ENCODE results near the gene CBFA2T3.

Gene CBFA2T3

DNA sequence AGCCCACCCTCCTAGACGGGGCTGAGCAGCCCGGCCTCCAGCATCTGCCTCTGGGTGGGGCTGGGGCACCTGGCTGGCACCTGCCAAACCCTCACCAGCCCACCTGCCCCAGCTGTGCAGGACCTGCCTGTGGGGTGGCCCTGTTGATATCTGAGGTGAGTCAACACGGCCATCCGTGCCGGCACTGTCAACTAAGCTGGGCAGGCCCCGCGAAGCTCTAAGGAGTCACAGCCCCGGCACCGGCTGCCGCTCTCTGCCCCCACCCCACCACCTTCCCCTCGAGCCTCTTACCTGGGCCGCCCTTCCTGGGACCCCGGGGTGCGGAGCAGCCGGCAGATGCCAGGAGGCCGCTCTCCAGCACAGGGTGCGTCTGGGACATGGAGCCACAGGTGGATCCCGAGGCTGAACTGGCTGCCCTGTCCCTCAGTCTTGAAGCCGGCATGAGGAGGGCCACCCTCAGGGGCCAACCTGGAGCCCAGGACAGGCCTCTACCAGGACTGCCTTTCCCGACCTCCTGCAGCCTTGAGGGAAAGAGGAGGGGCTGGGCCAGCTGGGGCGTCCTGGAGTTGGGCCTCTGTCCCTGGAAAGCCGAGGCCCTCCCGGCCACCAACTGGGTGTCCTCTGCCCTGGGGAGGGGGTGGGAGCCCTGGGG is 515 bp downstream of the CBFA2T3 start:
- Histone ChIP-seq H3K9ac (ENCODE audit: low read depth, low read length) (no peak overlapping the region), H3K4me3 (ENCODE audit: low read depth, low read length) (no peak overlapping the region), H3K4me1 (ENCODE audit: control insufficient read depth, insufficient read depth, low read length) (no peaks in the 10 kb centered on the region), H3K9me3 (ENCODE audit: control insufficient read depth, insufficient read depth, low read length) (no peaks in the 10 kb centered on the region), H3K36me3 (ENCODE audit: control insufficient read depth, insufficient read depth, low read length) (no peaks in the 10 kb centered on the region), H3K27me3 (ENCODE audit: control insufficient read depth, insufficient read depth, low read length) (no peaks in the 10 kb centered on the region)

DNA sequence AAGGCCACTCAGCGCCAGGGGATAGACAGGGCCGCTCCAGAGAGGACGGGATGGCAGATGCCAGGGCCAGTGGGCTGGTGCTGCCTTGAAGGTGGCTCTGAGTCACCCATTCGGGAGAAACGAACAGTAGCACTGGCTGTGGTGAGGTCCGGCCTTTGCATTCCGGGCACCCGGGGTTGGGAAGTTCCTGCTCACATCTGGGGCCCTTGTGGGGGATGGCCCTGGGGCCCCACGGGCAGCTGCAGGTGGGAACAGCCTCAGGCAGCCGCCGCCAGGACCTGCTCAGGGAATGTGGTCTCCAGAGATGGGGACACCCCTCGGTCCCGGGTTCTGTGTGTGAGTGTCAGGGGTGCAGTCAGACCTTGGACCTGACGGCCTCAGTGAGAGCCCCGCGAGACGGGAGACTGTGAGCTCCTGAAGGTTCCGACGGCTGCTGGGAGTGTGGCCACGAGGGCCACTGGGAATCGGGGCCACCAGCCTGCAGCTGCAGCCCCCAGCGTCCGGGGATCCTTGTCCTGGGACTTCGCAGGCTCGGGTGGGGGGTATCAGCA is 1.4 kb downstream of the CBFA2T3 start:
- H3K36me3 ChIP-seq (ENCODE audit: control insufficient read depth, insufficient read depth, low read length), result no peaks in the 10 kb centered on the region
- no peaks in the 10 kb centered on the region for H3K9me3 ChIP-seq (ENCODE audit: control insufficient read depth, insufficient read depth, low read length)
- H3K9ac ChIP-seq (ENCODE audit: low read depth, low read length), result no peak overlapping the region
- no peak overlapping the region for H3K4me3 ChIP-seq (ENCODE audit: low read depth, low read length)
- no peaks in the 10 kb centered on the region for H3K27me3 ChIP-seq (ENCODE audit: control insufficient read depth, insufficient read depth, low read length)
- H3K4me1 ChIP-seq (ENCODE audit: control insufficient read depth, insufficient read depth, low read length), result no peaks in the 10 kb centered on the region

DNA sequence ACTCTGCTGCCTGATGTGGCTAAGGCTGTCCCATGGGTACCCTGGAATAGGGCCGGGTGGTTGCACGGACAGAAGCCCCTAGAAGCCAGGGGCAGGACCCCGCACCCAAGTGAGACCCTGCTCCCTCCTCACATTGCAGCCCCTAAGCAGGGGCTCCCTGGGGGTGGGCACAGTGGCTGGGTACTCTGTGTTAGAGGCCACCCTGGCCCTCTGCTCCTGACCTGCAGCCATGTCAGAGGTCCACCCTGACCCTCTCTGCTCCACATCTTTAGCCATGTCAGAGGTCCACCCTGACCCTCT is 2.1 kb downstream of the CBFA2T3 start:
- no peaks in the 10 kb centered on the region for H3K4me1 ChIP-seq (ENCODE audit: control insufficient read depth, insufficient read depth, low read length)
- no peak overlapping the region for H3K4me3 ChIP-seq (ENCODE audit: low read depth, low read length)
- no peaks in the 10 kb centered on the region for H3K36me3 ChIP-seq (ENCODE audit: control insufficient read depth, insufficient read depth, low read length)
- H3K9ac ChIP-seq (ENCODE audit: low read depth, low read length), result no peak overlapping the region
- no peaks in the 10 kb centered on the region for H3K9me3 ChIP-seq (ENCODE audit: control insufficient read depth, insufficient read depth, low read length)
- no peaks in the 10 kb centered on the region for H3K27me3 ChIP-seq (ENCODE audit: control insufficient read depth, insufficient read depth, low read length)

DNA sequence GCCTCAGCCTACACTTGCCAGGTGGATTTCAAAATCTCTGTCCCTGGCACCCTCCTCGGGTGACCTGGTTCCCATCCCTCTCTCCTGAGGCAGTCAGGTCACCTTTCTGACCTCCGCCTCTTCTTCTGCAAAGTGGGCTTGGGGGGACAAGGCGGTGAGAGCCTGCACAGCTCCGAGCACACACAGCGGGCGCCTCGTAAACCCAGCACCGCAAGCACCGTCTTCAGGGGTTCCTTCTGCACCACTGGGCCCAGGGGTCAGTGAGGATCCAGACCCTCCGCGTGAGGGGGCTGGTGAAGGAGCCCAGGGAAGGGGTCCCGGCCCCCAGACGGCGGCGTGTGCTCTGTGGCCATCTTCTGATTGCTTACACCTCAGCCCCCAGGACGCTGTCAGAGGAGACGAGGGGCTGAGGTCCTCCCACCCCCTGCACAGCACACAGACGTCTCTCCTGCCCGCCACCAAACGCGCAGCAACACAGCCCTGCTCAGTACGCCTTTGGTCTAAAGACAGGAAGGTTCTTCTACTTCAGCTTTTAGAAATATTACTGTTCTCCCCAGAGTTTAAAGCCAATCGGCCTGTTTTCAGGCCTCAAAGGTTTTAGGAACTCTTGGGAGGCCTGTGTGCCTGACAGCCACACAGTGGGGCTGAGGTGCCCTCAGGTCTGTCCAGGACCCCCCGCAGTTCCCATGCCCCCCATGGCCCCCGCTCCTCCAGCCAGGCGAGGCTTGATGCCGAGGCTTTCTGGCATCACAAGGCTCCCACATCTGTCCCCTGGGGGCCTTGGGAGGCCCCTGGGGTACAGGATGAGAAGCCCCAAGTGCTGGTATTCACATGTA is 2.7 kb downstream of the CBFA2T3 start:
- H3K36me3 ChIP-seq (ENCODE audit: control insufficient read depth, insufficient read depth, low read length), result no peaks in the 10 kb centered on the region
- H3K4me3 ChIP-seq (ENCODE audit: low read depth, low read length), result no peak overlapping the region
- H3K4me1 ChIP-seq (ENCODE audit: control insufficient read depth, insufficient read depth, low read length), result no peaks in the 10 kb centered on the region
- H3K9ac ChIP-seq (ENCODE audit: low read depth, low read length), result no peak overlapping the region
- H3K9me3 ChIP-seq (ENCODE audit: control insufficient read depth, insufficient read depth, low read length), result no peaks in the 10 kb centered on the region
- no peaks in the 10 kb centered on the region for H3K27me3 ChIP-seq (ENCODE audit: control insufficient read depth, insufficient read depth, low read length)

DNA sequence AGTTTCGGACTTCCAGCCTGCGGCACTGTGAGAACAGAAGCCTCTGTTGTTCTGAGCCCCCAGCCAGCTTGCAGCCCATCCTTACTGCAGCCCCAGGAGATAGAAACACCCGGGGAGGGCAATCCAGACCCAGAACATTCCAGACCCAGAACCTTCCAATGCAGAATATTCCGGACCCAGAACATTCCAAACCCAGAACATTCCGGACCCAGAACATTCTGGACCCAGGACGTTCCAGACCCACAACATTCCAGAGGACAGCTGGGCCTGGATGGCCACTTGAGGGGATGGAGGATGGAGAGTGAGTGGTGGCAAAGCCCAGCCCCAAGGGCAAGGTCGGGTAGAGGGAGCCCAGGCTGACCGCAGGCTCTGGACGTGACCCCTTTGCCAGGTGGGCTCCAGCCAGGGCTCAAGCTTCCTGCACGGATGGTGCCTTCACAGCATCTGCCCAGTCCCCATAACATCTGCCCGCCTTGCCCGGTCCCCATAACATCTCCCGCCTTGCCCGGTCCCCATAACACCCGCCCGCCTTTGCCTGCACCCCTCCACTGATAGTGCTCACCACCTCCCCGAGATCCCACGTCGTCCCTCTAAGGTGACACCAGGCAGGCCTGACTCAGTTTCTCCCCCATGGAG is 3.5 kb downstream of the CBFA2T3 start:
- no peaks in the 10 kb centered on the region for H3K9me3 ChIP-seq (ENCODE audit: control insufficient read depth, insufficient read depth, low read length)
- no peak overlapping the region for H3K9ac ChIP-seq (ENCODE audit: low read depth, low read length)
- no peaks in the 10 kb centered on the region for H3K4me1 ChIP-seq (ENCODE audit: control insufficient read depth, insufficient read depth, low read length)
- H3K4me3 ChIP-seq (ENCODE audit: low read depth, low read length), result no peak overlapping the region
- no peaks in the 10 kb centered on the region for H3K36me3 ChIP-seq (ENCODE audit: control insufficient read depth, insufficient read depth, low read length)
- no peaks in the 10 kb centered on the region for H3K27me3 ChIP-seq (ENCODE audit: control insufficient read depth, insufficient read depth, low read length)

DNA sequence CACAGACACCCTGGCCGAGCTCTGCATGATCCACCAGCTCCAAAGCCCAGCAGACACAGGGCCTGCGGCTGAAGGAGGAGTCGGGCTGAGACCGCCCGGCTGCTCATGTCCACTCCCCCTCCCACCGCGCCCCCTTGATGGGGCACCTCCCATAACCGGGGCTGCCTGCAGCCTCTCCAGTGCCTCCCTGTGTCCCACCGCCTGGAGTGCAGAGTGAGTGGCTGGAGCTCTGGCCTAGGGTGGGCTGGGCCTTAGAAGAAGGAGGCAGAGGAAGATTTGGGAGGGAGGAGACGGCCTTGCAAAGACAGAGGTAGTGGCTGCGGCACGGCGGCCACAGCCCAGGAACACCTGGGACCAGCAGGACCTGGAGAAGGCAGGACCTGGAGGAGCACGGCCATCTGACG is 4.0 kb downstream of the CBFA2T3 start:
- no peak overlapping the region for H3K9ac ChIP-seq (ENCODE audit: low read depth, low read length)
- H3K4me3 ChIP-seq (ENCODE audit: low read depth, low read length), result no peak overlapping the region
- H3K27me3 ChIP-seq (ENCODE audit: control insufficient read depth, insufficient read depth, low read length), result no peaks in the 10 kb centered on the region
- H3K36me3 ChIP-seq (ENCODE audit: control insufficient read depth, insufficient read depth, low read length), result no peaks in the 10 kb centered on the region
- H3K4me1 ChIP-seq (ENCODE audit: control insufficient read depth, insufficient read depth, low read length), result no peaks in the 10 kb centered on the region
- H3K9me3 ChIP-seq (ENCODE audit: control insufficient read depth, insufficient read depth, low read length), result no peaks in the 10 kb centered on the region

DNA sequence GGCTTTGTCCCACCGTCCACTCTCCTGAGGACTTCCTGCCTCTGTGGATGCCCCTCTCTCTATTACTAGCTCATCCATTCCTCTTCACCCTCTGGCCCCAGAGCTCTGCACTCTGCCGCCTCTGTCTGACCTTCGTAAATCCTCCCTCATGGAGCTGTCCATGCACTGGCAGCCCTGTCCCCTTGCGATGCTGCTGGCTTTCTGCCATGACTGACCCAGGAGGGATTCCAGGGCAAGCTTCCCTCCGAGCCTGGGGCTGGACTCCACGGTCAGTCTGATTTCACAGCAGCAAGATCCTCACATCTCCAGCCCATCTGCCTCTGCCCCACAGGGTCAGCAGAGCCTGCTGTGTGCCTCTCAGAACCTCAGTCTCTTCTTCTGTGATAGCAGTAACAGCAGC is 4.7 kb downstream of the CBFA2T3 start:
- H3K27me3 ChIP-seq (ENCODE audit: control insufficient read depth, insufficient read depth, low read length), result no peaks in the 10 kb centered on the region

DNA sequence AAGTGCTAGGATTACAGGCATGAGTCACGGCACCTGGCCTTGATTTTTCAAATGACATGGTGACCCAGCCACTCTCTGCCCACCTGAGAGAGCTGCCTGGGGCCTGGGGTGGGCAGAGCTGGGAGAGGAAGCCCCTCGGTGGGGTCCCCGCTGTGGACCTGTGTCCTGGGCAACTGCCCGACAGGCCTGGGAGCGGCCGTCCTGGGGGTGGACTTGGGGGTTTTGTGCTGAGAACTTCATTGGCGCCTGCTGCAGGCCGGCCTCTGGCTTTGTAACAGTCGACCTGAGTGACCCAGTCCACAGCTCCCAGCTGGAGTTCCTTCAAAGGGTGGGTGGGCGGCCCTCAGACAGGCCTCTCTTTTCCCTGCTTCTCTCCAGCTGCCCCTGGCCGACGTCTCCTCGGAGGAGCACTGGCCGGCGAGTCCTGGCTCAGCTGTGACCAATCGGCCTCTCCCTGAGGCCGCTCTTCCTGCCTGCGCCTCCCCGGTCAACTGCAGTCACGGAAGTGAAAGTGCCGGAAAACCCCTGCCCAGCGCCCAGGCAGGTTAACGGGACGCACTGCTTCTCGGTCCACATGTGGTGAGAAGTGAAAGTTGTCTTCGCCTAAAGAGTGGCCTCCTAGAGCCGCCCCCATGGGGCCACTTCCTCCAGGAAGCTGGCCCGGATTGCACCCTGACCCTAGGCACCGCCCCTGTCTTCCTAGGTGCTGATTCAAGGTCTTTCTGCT is 5.5 kb downstream of the CBFA2T3 start:
- Histone ChIP-seq H3K27me3 (ENCODE audit: control insufficient read depth, insufficient read depth, low read length) (no peaks in the 10 kb centered on the region), H3K4me1 (ENCODE audit: control insufficient read depth, insufficient read depth, low read length) (no peaks in the 10 kb centered on the region), H3K4me3 (ENCODE audit: low read depth, low read length) (no peak overlapping the region), H3K9ac (ENCODE audit: low read depth, low read length) (no peak overlapping the region), H3K36me3 (ENCODE audit: control insufficient read depth, insufficient read depth, low read length) (no peaks in the 10 kb centered on the region), H3K9me3 (ENCODE audit: control insufficient read depth, insufficient read depth, low read length) (no peaks in the 10 kb centered on the region)

More for the DNA sequence above, 4.7 kb downstream of the CBFA2T3 start:
- Histone ChIP-seq H3K9me3 (ENCODE audit: control insufficient read depth, insufficient read depth, low read length) (no peaks in the 10 kb centered on the region), H3K4me3 (ENCODE audit: low read depth, low read length) (no peak overlapping the region), H3K4me1 (ENCODE audit: control insufficient read depth, insufficient read depth, low read length) (no peaks in the 10 kb centered on the region), H3K36me3 (ENCODE audit: control insufficient read depth, insufficient read depth, low read length) (no peaks in the 10 kb centered on the region), H3K9ac (ENCODE audit: low read depth, low read length) (no peak overlapping the region)

DNA sequence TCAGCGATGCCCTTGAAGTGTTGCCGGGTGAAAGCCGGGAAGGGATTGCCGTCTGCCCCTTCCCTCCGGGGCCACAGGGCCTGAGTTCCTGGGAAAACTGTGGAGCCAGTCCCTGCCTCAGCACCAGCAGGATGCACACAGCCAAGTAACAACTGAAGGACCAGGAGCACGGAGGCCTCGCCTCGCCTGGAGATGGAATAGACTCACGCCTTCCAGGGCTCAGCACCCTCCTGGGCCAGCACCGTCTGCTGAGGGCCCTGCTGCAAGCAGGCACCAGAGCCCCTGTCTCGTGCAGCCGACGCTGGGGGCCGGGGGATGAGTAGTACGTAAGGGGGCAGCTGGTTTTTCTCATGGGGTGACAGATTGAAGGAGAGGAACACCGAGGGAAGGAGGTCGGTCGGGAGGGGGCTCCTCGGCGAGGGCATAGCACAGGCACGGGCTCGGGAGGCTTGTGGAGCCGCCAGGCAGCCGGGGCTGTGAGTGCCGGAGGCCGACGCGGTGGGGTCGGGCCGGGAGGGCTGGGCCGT is 6.4 kb downstream of the CBFA2T3 start:
- H3K4me3 ChIP-seq (ENCODE audit: low read depth, low read length), result no peak overlapping the region
- H3K36me3 ChIP-seq (ENCODE audit: control insufficient read depth, insufficient read depth, low read length), result no peaks in the 10 kb centered on the region
- no peaks in the 10 kb centered on the region for H3K9me3 ChIP-seq (ENCODE audit: control insufficient read depth, insufficient read depth, low read length)
- no peaks in the 10 kb centered on the region for H3K27me3 ChIP-seq (ENCODE audit: control insufficient read depth, insufficient read depth, low read length)
- H3K9ac ChIP-seq (ENCODE audit: low read depth, low read length), result no peak overlapping the region
- H3K4me1 ChIP-seq (ENCODE audit: control insufficient read depth, insufficient read depth, low read length), result no peaks in the 10 kb centered on the region

DNA sequence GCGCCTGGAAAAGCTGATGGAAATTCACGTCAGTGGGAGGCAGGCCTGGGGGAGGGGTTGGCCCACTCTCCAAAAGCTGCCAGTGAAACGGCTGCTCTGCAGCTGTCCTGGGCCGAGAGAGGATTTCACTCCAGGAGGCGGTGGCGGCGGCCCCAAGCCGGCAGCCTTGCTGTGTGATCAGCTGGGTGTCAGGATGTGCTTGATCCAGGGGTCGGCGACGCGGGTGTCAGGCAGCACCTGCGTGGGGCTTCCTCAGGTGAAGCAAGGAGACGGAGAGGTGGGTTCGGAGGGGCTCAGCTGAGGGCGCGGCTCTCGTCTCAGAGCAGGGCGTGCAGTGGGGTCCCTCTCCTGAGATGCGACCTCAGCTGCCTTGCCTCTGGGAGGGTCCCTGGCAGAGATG is 7.0 kb downstream of the CBFA2T3 start:
- no peak overlapping the region for H3K9ac ChIP-seq (ENCODE audit: low read depth, low read length)
- no peak overlapping the region for H3K4me3 ChIP-seq (ENCODE audit: low read depth, low read length)
- H3K27me3 ChIP-seq (ENCODE audit: control insufficient read depth, insufficient read depth, low read length), result no peaks in the 10 kb centered on the region
- H3K4me1 ChIP-seq (ENCODE audit: control insufficient read depth, insufficient read depth, low read length), result no peaks in the 10 kb centered on the region
- H3K36me3 ChIP-seq (ENCODE audit: control insufficient read depth, insufficient read depth, low read length), result no peaks in the 10 kb centered on the region
- H3K9me3 ChIP-seq (ENCODE audit: control insufficient read depth, insufficient read depth, low read length), result no peaks in the 10 kb centered on the region

DNA sequence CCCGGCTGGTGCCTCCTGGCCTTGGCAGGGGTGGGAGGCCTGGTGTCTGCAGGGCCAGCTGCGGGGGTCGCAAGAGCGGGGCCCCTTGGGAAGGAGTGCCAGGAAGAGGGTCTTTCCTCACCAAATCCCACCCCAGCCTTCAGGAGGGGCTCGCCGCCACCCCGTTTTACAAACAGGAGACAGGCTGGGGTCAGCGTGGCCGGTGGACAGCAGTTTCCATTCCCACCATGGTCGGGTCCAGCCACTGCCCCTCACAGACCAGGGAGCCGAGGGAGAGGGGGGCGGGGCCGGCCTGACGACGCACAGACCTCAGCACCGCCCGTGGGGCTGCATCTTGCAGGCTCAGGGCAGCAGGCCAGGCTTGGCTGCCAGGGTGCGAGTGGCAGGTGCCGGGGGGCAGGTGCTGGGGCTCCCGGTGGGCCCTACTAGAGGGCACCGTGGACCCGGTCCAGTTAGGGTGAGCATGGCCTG is 7.6 kb downstream of the CBFA2T3 start:
- Histone ChIP-seq H3K4me3 (ENCODE audit: low read depth, low read length) (no peak overlapping the region), H3K9me3 (ENCODE audit: control insufficient read depth, insufficient read depth, low read length) (no peaks in the 10 kb centered on the region), H3K4me1 (ENCODE audit: control insufficient read depth, insufficient read depth, low read length) (no peaks in the 10 kb centered on the region), H3K9ac (ENCODE audit: low read depth, low read length) (peak overlapping the region; percentile 47), H3K36me3 (ENCODE audit: control insufficient read depth, insufficient read depth, low read length) (no peaks in the 10 kb centered on the region), H3K27me3 (ENCODE audit: control insufficient read depth, insufficient read depth, low read length) (no peaks in the 10 kb centered on the region)

Measured in iPS-15b (cell line).